Testis (tissue), 3 donors: ENCODE results near the gene F8. TPM values are rescaled to one million over a fixed set of nuclear protein-coding genes. Genes with fewer than 3 reads are reported as not detected.
"Not testable (repeated sequence)": the region's sequence is repeated elsewhere in the genome, so short reads cannot be mapped to it uniquely, and the experiment has no call there.

Experiments
- DNase-seq: peaks from one replicate; pipeline ENCODE4 v3.0.0-alpha.2; 2019
- H3K27ac ChIP-seq, 2 donors: fragments of 200-600 bp; sonication (generic); one replicate each; pipeline ENCODE4 v1.5.1; 2019
- H3K27me3 ChIP-seq: fragments of 200-600 bp; sonication (generic); one replicate; pipeline ENCODE4 v1.5.1; 2019
- H3K36me3 ChIP-seq: fragments of 200-600 bp; sonication (generic); one replicate; pipeline ENCODE4 v1.5.1; 2017; ENCODE audit warnings: low read depth; ENCODE audit errors: missing control alignments
- H3K4me1 ChIP-seq: fragments of 200-600 bp; sonication (generic); one replicate; pipeline ENCODE4 v1.5.1; 2019
- H3K4me3 ChIP-seq, 2 donors: fragments of 200-600 bp; sonication (generic); one replicate each; pipeline ENCODE4 v1.5.1; 2017 to 2019
- H3K9me3 ChIP-seq: fragments of 200-600 bp; sonication (generic); one replicate; pipeline ENCODE4 v1.5.1; 2017
- POLR2A ChIP-seq: fragments of 450-650 bp; IDR thresholded peaks from one replicate; pipeline ENCODE4 v1.6.1; 2017; ENCODE audit warnings: antibody characterized with exemption, mild to moderate bottlenecking, moderate library complexity
- WGBS, 2 donors: methylation state at CpG; one replicate each; pipeline ENCODE4 v1.1.5; 2018; 5-methylcytosine and 5-hydroxymethylcytosine counted together
- intact Hi-C: fragments of 100-400 bp; cut with DNase I; formaldehyde crosslinking; loops from one replicate; pipeline ENCODE4 v1.15.1; 2023; ENCODE audit warnings: low total_unique reads
- polyA plus RNA-seq: library from polyadenylated mRNA; stranded (reverse); fragments of 350-450 nt; fragmentation: Illumina TruSeq; extraction: RNeasy Lipid Tissue Mini Kit (QIAGEN cat#74804); gene quantifications from one replicate; pipeline ENCODE4 v1.2.3, GENCODE V29; 2014; ENCODE audit warnings: low read depth, low replicate concordance; ENCODE audit not compliant: insufficient read depth
- total RNA-seq, 2 donors: library from RNA; depleted of rRNA; stranded (reverse); fragments of >200 nt; gene quantifications; one replicate each; pipeline ENCODE4 v1.2.3, GENCODE V29; 2016
- TF ChIP-seq, protein P1 (sequence below), 3 experiments: fragments of 450-650 bp in 2 of 3; fragments of 200-600 bp in 1 of 3; sonication (generic) in 1 of 3; IDR thresholded peaks; one replicate each; pipeline ENCODE4 v1.5.1; 2016 to 2019; ENCODE audit warnings: antibody characterized with exemption in 3 of 3, mild to moderate bottlenecking in 2 of 3, moderate library complexity in 1 of 3

The F8 gene
- total and polyA plus RNA-seq, 3 donors from 2014 or later, result 18.0 to 35.2 (median 25.0) TPM

DNA sequence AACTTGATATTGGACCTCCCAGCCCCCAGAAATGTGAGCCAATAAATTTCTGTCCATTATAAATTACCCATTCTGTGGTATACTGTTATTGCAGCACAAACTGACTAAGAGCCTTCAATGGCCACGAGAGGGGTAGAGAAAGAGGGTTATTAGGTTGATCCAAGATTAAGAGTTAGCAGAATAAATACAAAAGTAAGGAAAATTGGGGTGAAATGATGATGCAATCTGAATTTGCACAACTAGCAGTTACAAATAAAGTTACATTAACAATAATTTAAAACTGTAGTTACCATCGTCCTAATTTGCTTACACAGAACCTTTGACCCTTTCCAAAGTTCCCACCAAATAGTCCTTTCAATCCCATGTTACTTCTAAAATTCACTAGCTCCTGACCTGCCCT lies 54.2 kb downstream of the F8 start:
- no peak overlapping the region for H3K27ac ChIP-seq
- no peak for TF ChIP-seq POLR2A
- TF ChIP-seq, protein P1, sequence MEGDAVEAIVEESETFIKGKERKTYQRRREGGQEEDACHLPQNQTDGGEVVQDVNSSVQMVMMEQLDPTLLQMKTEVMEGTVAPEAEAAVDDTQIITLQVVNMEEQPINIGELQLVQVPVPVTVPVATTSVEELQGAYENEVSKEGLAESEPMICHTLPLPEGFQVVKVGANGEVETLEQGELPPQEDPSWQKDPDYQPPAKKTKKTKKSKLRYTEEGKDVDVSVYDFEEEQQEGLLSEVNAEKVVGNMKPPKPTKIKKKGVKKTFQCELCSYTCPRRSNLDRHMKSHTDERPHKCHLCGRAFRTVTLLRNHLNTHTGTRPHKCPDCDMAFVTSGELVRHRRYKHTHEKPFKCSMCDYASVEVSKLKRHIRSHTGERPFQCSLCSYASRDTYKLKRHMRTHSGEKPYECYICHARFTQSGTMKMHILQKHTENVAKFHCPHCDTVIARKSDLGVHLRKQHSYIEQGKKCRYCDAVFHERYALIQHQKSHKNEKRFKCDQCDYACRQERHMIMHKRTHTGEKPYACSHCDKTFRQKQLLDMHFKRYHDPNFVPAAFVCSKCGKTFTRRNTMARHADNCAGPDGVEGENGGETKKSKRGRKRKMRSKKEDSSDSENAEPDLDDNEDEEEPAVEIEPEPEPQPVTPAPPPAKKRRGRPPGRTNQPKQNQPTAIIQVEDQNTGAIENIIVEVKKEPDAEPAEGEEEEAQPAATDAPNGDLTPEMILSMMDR (IDR thresholded peaks at IDR 0.05), result no peak
- H3K36me3 ChIP-seq, result no peaks in the 10 kb centered on the region
- no peaks in the 10 kb centered on the region for H3K9me3 ChIP-seq
- WGBS, 2 donors, result 85 to 90% methylated on average over 2 of the region's 2 CpGs
- H3K27me3 ChIP-seq, result no peaks in the 10 kb centered on the region
- DNase-seq, result no peak
- no peak overlapping the region for H3K4me3 ChIP-seq
- no peaks in the 10 kb centered on the region for H3K4me1 ChIP-seq
- intact Hi-C loops, result no loop called here

DNA sequence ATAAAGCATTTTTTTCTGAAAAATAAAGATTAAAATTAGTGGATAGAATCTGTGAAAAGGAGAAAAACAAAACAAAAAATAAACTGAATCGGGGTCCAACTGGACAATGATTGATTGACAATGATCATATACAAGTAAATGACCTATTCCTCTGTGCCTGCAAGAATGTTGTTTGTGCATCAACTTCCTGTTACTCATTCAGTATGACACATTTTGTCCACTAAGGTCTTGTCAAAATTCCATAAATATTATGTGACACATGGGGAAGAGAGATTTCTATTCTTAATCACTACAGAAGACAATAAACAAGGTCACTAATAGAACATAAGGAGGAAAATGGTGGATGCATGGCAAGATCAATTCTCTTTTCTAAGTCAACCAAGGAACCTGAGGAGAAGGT lies 54.9 kb downstream of the F8 start:
- 75 to 91% methylated on average over 1 of the region's 1 CpG for WGBS, 2 donors
- no peak for TF ChIP-seq POLR2A
- TF ChIP-seq, protein P1 (IDR thresholded peaks at IDR 0.05), result no peak
- H3K27me3 ChIP-seq, result no peaks in the 10 kb centered on the region
- intact Hi-C loops, result no loop called here
- DNase-seq, result no peak
- H3K4me3 ChIP-seq, result no peak overlapping the region
- H3K9me3 ChIP-seq, result no peaks in the 10 kb centered on the region
- no peaks in the 10 kb centered on the region for H3K4me1 ChIP-seq
- no peak overlapping the region for H3K27ac ChIP-seq
- no peaks in the 10 kb centered on the region for H3K36me3 ChIP-seq

DNA sequence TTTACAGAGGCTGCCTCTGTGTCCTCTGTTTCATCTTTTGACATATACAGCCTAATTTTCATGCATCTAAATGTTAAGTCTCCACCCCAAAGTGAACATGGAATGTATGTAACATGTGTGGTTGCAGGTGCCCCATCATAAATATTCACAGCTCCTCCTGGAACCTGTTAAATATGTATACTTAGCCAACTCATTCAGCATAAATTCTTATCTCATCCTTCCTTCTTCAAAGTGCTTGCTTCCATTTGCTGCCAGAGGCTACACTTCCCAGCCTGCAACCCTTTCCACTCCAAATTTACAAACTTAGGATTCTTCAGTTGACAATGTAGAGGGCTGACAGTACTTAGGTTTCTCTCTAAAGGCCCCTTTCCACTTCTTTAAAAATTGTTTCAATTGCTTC lies 60.6 kb downstream of the F8 start:
- H3K9me3 ChIP-seq, result no peaks in the 10 kb centered on the region
- no peak overlapping the region for H3K27ac ChIP-seq
- H3K36me3 ChIP-seq, result no peaks in the 10 kb centered on the region
- no peak overlapping the region for H3K4me3 ChIP-seq
- no peaks in the 10 kb centered on the region for H3K4me1 ChIP-seq
- intact Hi-C loops, result no loop called here
- no peak for TF ChIP-seq POLR2A
- TF ChIP-seq, protein P1 (IDR thresholded peaks at IDR 0.05), result no peak
- DNase-seq, result no peak
- H3K27me3 ChIP-seq, result no peaks in the 10 kb centered on the region

DNA sequence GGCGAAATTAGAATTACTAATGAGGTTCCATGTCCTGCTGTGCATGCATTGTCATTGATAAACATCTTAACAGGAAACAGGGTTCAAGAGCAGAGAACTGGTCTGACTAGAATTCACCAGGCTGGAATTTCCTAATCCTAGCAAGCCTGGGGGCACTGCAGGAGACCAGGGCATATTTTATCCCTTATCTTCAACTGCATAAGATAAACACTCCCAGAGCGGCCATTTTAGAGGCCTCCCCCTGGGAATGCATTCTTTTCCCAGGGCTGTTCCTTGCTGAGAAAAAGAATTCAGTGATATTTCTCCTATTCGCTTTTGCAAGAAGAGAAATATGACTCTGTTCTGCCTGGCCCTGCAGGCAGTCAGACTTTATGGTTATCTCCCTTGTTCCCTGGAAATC lies 66.7 kb downstream of the F8 start:
- WGBS, 2 donors, result 87 to 98% methylated on average over 3 of the region's 3 CpGs
- not testable (repeated sequence) for H3K4me3 ChIP-seq

DNA sequence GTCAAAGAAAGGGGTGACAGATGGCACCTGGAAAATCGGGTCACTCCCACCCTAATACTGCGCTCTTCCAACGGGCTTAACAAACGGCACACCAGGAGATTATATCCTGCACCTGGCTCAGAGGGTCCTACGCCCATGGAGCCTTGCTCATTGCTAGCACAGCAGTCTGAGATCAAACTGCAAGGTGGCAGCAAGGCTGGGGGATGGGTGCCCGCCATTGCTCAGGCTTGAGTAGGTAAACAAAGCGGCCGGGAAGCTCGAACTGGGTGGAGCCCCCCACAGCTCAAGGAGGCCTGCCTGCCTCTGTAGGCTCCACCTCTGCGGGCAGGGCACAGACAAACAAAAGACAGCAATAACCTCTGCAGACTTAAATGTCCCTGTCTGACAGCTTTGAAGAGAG lies 83.3 kb downstream of the F8 start:
- H3K27ac ChIP-seq, H3K27me3 ChIP-seq, DNase-seq, H3K9me3 ChIP-seq, H3K4me1 ChIP-seq, H3K36me3 ChIP-seq, intact Hi-C loops, H3K4me3 ChIP-seq: not testable (repeated sequence)
- 87 to 100% methylated on average over 1 to 3 of the region's 10 CpGs for WGBS, 2 donors

More for the DNA sequence above, 66.7 kb downstream of the F8 start:
- H3K27me3 ChIP-seq, DNase-seq, H3K9me3 ChIP-seq, H3K4me1 ChIP-seq, H3K27ac ChIP-seq, intact Hi-C loops, H3K36me3 ChIP-seq: not testable (repeated sequence)

DNA sequence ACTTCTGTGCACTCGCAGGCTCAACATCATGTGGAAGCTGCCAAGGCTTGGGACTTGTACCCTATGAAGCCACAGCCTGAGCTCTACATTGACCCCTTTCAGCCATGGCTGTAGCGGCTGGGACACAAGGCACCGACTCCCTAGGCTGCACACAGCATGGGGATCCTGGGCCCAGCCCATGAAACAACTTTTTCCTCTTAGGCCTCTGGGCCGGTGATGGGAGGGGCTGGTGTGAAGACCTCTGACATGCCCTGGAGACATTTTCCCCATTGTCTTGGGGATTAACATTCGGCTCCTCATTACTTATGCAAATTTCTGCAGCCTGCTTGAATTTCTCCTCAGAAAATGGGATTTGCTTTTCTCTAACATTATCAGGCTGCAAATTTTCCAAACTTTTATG lies 97.8 kb downstream of the F8 start:
- H3K4me1 ChIP-seq, H3K27me3 ChIP-seq, H3K27ac ChIP-seq, DNase-seq, intact Hi-C loops, H3K36me3 ChIP-seq, H3K4me3 ChIP-seq, H3K9me3 ChIP-seq: not testable (repeated sequence)
- 96 to 100% methylated on average over 1 to 5 of the region's 5 CpGs for WGBS, 2 donors
